SHP77 treated with DMSO at 0.1 percent for 48 hours (cell line): ENCODE results near the gene MYRF.

Source experiments
- DNase-seq: peaks from one replicate; lab custom pipeline; 2025; lab: John Stamatoyannopoulos, UW

MYRF gene

DNA sequence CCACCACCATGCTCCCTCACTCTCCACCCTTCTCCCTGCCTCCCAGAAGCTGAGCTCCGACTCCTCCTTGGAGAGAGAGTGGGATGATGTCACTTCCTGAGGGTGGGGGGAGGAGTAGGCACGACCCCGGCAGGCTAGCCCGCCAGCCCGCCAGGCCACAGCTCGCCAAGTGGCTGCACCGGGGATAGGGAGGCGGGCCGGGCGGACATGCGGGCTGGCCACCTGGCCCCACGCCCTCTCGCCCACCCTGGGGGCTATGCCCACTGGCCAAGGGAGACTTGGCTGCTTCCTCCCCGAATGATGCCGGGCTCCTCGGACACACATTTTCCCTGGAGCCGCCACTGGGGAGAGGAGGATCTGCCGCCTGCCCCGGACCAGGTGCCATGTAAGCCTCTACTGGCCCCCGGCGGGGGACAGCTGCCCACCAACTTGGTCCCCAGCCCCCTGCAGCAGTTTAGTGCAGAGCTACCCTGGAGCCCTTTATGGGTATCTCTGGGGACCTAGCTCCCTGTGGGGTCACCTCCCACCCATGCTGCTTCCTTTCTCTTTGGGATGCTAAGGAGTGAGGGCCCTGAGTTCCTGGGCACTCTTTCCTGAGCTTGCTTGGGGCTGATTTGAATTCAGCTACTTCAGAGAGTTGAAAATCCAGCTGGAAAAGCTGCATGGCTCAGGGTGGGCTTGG lies 33.7 kb upstream of the MYRF start:
- DNase-seq, result no peak

DNA sequence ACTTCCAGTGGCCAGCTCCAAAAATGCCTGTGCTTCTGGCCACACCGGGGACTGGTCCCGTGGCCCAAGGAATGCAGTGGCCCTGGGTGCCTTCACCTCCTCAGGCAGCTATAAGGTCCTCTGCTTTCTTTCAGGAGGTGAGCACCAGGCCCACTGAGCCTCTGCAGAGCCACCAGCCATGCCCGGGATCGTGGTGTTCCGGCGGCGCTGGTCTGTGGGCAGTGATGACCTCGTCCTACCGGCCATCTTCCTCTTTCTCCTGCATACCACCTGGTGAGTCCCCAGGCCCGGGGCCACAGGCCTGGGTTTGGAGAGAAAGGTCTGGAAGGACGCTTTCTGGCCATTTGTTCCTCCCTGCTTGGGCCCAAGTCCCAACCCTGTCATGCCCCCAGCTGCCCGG lies 32.5 kb upstream of the MYRF start:
- no peak for DNase-seq

DNA sequence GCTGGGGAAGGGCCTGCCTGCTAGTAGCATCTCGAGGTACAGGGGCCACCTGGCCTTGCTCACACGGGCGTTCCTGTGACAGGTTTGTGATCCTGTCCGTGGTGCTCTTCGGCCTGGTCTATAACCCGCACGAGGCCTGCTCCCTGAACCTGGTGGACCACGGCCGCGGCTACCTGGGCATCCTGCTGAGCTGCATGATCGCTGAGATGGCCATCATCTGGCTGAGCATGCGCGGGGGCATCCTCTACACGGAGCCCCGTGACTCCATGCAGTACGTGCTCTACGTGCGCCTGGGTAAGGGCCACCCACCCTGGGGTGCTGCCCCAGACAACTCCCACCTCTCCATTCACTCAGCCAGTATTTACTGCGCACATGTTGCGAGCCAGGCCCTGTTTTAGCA lies 31.8 kb upstream of the MYRF start:
- no peak for DNase-seq

DNA sequence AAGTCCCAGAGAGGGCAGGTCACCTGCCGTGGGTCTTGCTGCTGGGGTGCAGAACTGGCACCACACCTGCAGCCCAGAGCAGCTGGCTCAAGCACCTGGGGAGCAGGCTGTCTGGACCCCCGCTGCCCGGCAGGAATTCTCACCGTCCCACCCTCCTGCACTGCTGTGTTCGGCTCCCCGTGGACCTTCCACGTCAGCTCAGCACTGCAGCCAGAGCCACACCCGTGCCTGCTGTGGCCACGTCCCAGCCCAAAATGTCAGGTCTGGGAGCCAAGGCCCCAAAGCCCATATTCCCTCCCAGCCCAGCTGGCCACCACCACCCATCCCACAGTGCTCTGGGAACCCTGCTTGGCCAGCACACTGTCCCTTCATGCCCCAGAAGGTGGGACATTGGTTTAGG lies 28.0 kb upstream of the MYRF start:
- no peak for DNase-seq

DNA sequence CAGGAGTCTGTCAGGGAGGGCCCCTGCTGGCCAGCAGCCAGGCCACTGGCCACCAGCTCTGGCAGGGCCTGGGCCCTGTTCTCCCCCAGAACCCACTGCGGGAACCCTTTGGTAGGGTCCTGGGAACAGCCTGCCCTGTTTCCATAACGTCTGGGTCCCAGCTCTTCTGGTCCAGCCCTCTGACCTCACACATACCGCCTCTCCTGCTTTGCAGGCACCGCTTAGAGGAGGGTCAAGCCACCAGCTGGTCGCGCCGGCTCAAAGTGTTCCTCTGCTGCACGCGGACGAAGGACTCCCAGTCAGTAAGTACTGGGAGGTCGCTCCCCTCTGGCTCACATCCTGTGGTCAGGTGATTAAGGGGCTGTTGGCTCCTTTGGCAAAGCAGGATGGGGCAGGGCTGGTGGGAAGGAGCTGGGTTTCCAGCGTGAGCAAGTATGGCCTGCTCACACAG lies 26.6 kb upstream of the MYRF start:
- DNase-seq, result no peak

DNA sequence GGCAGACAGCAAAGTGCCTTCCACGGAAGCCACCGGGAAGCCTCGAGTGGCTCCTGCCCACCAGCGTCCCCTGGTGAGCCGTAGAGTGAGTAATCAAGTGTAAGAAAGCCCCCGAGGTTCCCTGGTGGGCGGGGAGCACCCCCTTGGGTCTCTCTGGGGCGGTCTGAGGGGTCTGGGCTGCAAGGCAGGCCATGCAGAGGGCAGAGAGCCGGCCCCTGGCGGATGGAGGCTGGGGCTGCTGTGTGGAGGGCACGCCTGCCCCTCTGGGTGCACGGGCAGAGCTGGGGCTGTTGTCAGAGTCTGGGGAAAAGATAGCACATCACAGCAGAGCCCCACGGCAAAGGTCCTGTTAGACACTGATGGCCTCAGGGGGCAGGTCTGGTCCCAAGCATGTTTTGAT lies 25.7 kb upstream of the MYRF start:
- no peak for DNase-seq

DNA sequence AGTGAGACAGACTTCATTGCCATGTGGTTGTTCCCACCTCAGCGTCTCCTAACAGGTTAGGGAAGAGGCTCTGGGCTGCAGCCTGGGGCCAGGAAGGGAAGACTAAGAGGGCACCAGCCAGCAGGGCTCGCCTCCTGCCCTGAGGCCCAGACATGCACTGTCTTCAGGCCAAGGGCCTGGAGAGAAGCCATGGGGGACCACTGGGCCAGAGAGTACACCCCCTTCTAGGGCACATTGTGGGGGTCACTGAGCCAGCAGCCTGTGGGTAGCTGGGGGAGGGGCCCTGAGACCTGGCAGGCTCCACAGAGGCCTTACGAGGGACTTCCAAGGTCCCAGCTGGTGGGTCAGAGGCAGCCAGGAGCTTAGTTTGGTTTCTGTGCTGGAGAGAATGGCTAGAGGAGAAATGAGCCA lies 25.0 kb upstream of the MYRF start:
- no peak for DNase-seq

DNA sequence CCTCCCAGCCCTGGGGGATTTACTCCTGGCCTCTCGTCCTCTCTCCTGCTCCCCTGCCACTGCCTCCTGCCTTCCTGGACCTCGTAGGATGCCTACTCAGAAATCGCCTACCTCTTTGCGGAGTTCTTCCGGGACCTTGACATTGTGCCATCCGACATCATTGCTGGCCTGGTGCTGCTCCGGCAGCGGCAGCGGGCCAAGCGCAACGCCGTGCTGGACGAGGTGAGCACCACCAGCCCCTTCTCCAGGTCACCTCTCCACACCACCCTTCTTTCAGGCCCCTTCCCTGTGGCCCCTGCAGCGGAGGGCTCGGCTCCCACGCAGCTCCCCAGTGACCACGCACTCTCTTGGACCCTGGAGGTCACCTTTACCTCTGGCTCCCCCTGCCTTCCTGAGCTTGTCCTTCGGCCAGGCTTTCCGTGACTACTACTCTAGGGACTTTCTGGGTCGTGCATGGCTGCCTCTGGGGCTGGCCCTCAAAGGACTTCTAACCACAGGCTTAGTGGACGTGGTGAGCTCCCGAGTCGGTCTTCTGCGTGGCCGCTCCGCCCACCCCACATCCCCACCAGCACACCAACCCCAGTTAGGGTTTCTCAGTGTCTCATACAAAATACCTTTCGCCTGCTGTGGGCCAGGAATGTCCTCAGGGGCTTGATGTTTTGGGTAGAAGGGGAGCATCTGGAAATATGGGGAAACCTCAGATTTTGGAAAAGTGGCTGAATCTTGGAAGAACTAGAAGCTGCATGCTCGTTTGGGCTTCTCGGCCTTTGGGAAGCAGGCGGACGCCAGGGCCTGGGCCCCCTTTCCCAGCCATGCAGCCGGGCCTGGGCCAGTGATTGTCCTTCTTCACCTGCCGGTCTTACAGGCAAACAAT lies 24.1 kb upstream of the MYRF start:
- no peak for DNase-seq

DNA sequence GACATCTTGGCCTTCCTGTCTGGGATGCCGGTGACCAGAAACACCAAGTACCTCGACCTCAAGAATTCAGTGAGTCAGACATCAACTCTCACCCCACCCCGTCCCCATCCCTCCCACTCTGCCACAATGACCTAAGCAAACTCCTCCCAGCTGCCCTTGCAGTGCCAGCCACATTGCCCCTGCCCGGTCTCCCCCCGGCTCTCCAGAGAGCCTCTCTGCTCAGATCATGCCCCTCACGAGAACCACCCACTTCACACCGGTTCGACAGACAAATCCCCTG lies 23.6 kb upstream of the MYRF start:
- no peak for DNase-seq

DNA sequence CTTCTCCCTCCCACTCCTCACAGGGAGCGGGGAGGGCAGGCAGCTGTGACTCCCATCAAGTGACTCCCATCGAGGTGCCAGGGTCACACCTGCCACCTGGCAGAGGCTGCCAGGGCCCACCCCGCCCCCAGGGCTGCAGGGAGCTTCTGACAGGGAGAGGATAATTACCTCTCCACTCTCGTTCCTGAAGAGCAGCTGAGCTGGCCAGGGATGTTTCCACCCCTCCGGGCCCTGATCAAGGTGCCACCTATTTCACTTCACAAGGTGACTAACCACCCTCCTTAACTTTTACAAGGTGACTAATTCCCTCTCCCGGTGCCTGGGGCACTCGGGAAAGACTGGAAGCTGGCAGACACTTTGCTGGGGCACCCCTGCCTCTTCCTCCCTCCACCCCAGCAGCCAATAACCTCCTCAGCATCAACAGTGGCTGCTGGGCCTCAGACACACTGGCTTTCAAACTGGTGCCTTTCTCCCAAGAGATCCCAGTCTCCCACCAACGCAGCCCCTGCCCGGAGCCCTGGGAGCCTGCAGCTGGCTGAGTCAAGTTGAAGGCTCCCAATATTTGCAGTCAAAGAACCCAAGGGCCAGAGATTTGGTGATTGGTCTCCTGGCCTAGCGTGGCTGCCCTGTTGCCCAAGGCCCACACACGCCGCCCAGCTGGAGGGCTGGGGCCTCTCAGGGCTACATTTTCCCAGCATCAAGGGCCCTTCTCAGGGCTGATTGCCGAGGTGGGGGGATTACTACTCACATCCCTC lies 22.0 kb upstream of the MYRF start:
- peak; percentile 41 for DNase-seq

DNA sequence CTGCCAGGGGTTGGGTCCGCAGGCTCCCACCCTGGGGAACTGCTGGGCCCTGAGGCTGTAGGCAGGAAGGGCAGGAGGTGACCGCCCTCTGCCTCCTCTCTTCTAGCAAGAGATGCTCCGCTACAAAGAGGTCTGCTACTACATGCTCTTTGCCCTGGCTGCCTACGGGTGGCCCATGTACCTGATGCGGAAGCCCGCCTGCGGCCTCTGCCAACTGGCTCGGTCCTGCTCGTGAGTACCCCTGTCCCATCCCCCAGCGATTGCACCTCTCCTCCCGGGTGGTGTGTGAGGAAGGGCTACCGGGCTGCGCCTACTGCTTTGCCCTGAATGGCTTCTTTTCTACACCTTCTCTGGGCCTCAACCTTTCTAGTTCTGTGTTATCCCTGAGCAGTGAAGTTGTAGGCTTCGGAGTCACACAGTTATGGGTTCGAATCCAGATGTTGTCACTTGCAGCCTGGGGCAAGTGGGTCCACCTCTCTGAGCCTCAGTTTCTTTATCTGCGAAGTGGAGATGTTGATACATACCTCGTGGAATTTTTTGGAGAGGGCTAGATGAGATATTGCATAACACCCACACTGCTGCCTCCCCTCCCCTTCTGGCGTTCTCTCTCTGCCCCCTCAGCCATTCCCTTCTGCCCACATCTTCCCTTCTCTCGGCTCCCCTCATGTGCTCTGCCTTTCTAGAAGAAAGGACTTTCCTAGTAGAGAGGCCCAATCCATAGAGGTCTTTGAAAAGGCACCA lies 21.1 kb upstream of the MYRF start:
- DNase-seq, result no peak

DNA sequence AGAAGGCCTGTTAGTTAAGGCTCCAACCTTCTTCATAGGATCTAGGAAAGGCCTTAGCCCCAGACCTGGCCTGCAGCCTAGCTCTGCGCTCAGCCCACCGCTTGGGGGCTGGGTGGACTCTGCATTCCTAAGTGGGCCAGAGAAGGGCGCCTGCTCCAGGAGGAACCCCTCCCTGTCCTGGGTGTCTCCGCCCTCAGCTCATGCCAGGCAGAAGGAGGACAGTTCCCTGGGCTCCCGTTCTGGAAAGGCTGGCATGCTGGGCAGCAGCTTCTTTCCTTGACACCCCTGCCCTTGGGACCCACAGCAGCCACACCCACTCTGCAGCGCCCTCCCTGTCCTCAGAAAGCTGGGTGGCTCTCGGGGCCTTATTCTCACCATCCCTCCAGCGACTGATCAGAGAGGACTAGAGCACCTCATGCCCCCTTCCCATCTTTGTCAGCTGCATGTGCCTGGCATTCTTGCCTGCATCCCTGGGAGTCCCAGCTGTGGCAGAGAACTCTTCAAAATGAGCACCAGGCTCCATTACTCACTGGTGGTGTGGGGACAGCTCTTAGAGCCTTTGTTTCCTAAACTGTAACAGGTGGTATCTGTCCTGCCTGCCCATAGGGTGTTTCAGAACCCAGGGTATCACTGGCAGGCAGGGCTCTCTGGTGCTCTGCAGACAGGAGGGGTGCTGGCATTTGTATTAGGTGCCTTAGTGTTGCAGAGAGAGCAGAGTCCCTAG lies 20.3 kb upstream of the MYRF start:
- DNase-seq, result no peak

DNA sequence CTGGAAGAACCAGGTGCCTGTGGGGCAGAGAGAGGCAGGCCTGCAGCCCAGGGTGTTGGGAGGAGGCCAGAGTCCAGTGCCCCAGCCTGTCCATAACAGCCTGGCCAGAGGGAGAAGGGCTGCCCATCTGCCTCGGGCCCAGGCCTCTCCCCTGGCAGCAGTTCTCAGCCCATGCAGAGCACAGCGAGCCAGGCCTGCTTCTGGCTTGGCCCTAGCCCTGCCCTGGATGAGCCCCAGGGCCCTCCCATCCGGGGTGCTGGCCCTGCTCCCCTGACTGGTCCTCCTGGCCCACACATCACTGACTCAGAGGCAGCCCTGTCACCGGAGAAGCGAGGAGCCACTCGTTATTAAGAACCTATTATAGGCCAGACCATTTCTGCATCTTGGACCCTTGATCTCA lies 19.7 kb upstream of the MYRF start:
- no peak for DNase-seq

DNA sequence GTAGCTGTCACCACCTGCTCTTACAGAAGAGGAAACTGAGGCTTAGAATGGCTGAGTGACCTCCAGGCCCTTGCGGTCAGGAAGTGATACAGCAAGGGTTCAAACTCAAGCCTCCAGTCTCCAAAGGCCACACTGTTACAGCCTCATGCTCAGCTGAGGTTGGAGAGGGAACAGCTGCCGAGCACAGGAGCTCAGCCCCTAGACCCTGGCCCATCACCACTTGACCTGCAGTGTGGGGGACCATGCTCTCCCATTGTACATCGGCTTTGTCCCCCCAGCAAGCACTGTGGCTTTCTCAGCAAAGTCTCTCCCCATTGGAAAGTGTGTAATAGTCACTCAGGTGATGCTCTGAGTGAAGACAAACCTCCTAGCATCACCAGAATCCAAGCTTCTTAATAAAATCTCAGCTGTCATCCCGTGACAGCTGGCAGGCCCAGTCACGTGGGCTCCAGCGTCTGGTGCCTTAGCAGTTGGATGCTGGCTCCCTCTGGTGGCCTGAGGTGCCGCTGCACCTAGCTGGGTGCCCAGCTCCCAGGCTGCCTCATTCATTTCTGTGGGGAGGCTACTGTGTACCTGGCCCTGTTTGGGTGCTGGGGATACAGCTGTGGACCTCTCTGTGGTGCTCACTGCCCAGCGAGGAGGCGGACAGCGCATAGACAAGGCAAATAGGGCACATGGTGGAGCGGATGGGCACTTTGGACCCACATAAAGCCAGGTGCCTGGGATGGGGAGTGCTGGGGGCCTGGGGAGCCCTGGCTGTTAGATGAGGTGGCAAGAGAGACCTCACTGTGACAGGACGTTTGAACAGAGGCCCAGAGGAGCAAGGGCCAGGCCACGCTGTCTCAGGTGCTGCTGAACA lies 19.1 kb upstream of the MYRF start:
- DNase-seq, result no peak

DNA sequence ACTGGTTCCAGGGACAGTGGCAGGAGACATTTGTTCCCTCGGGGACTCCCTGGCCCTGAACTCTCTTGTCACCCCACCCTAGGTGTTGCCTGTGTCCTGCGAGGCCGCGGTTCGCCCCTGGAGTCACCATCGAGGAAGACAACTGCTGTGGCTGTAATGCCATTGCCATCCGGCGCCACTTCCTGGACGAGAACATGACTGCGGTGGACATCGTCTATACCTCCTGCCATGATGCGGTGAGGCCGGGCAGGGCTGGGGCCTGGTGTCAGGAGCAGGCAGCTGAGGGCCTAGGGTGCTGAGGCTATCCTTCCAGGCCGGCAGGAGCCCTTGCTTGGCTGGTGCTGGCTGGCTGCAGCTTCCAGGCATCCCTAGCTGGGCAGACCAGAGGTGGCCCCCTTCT lies 17.7 kb upstream of the MYRF start:
- no peak for DNase-seq

DNA sequence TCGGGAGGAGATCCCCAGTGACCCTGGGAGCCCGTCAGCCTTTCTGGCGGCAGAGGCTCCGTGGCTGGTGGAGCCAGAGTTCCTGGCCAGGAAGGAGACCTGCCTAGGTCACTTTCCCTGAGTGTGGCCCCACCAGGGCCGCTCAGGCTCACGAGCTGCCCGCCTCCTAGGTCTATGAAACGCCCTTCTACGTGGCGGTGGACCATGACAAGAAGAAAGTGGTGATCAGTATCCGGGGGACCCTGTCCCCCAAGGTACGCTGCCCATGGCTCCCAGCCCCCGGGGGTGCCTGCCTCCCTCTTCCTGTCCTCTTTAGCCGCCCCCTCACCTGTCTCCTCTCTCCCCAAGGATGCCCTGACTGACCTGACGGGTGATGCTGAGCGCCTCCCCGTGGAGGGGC lies 17.0 kb upstream of the MYRF start:
- DNase-seq, result no peak

DNA sequence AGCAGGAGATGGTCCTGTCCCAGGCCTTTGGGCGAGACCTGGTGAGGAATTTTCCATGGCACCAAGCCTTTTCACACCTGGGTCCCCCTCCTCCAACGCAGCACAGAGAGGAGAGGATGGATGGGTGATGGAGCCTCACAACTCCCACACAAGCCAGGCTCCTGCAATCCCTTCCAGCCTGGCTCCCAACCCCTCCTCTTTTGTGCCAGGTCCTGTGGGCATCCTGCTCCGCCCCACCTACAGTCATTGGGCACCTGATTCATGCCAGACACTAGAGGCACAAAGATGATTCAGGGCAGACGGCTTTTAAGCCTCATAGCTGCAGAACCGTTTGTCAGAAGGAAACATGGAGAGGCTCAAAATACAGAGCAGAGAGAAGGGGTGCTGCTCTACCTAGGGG lies 16.1 kb upstream of the MYRF start:
- DNase-seq, result no peak

DNA sequence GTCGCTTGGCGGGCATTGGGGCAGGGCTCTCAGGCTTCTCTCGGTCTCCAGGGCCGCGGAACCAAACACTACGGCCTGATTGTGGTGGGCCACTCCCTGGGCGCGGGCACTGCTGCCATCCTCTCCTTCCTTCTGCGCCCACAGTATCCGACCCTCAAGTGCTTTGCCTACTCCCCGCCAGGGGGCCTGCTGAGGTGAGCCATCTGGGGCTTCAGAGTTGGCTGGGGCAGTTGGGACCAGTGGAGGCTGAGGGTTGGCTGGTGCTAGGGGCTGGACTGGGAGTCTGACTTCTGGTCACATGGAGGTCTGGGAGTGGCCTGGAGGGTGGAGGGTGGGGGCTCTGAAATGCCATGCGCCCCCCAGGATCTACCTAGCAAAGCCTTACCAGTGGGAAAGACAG lies 15.3 kb upstream of the MYRF start:
- DNase-seq, result no peak

DNA sequence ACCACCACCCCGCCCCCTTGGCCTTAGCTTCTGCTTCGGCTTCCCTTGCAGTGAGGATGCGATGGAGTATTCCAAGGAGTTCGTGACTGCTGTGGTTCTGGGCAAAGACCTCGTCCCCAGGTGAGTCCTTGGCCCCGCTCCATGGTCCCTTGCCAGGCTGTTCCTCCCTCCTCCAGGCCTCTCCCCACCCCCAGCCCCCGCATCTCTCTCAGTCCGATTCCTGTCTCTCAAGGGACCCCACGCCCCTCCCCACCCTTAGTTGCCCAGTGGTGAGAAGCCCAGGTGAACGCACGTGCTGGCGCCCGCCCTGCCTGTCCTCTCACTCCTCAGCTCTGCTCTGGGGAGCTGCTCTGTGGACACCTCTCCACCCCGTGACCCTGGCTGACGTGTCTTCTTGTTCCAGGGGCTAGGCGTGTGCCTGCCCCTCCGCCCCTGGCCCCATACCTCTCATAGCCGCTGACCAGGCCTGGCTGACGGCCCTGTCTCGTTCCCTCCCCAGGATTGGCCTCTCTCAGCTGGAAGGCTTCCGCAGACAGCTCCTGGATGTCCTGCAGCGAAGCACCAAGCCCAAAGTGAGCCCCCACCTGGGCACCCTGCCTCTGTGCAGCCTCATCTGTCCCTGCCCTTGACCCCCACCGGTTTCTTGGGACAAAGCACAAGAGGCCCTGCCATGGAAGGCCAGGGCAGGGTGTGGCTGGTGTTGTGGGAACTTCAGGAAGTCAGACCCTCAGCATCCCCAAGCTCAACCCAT lies 14.6 kb upstream of the MYRF start:
- DNase-seq, result no peak

DNA sequence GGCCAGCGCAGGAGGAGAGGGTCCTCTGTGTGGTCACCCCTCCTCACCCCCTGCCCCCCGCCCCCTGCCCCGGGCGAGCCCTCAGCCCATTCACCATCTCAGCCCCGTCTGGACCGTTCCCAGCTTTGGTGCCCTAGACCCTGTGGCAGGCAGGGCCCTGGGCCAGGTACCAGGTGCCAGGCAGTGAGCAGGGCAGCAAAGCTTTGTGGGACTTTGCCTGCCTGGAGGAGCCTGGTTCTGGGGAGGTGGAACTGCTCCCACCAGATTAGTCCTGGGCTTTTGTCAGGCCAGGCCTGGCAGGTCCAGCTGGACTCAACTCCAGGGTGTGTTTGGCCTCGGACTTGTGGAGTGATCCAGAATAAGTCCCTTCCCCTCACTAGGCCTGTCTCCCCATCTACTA lies 13.7 kb upstream of the MYRF start:
- DNase-seq, result no peak
